DOHH2 (cell line): ENCODE results near the gene PRKAG3.

ENCODE experiments used
- EZH2phosphoT487 ChIP-seq: fragments of 200-600 bp; sonication (generic); IDR thresholded peaks from 2 replicates; pipeline ENCODE4 v1.6.1; 2017; ENCODE audit warnings: borderline replicate concordance, mild to moderate bottlenecking, antibody characterized with exemption, low read length, moderate library complexity, mixed read lengths
- TF ChIP-seq, protein P1 (sequence below): fragments of 200-600 bp; sonication (generic); IDR thresholded peaks from one replicate; pipeline ENCODE4 v1.5.1; 2014; ENCODE audit warnings: antibody characterized with exemption, mild to moderate bottlenecking, low read depth, low read length; ENCODE audit not compliant: poor library complexity, severe bottlenecking

DNA sequence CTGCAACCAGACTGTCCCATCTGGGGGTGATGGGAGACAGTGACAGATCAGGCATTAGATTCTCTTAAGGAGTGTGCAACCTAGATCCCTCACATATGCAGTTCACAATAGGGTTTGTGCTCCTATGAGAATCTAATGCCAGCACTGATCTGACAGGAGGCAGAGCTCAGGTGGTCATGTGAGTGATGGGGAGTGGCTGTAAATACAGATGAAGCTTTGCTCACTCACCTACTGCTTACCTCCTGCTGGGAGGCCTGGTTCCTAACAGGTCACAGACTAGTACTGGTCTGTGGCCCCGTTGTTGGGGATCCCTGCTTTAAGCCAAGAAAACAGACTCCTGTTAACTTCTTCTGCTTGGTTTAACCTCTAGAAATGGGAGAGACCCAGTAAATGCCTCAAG is 46.5 kb downstream of the PRKAG3 start:
- TF ChIP-seq, protein P1, sequence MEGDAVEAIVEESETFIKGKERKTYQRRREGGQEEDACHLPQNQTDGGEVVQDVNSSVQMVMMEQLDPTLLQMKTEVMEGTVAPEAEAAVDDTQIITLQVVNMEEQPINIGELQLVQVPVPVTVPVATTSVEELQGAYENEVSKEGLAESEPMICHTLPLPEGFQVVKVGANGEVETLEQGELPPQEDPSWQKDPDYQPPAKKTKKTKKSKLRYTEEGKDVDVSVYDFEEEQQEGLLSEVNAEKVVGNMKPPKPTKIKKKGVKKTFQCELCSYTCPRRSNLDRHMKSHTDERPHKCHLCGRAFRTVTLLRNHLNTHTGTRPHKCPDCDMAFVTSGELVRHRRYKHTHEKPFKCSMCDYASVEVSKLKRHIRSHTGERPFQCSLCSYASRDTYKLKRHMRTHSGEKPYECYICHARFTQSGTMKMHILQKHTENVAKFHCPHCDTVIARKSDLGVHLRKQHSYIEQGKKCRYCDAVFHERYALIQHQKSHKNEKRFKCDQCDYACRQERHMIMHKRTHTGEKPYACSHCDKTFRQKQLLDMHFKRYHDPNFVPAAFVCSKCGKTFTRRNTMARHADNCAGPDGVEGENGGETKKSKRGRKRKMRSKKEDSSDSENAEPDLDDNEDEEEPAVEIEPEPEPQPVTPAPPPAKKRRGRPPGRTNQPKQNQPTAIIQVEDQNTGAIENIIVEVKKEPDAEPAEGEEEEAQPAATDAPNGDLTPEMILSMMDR: no peak
- TF ChIP-seq EZH2phosphoT487: no peak
